HG03025 (cell line): ENCODE data around the gene SLC5A1.

ENCODE experiments used
- ATAC-seq: cut with Tn5 transposase; IDR thresholded peaks from one replicate; pipeline ENCODE4 v1.9.1; 2021; ENCODE audit warnings: mild to moderate bottlenecking, moderate library complexity; ENCODE audit not compliant: unreplicated experiment, low FRiP score

SLC5A1 gene

GRCh38 chr22:32050678-32051515, 7.8 kb downstream of the SLC5A1 start:
- no peak for ATAC-seq

- no peak for ATAC-seq
These were observed 9.2 kb downstream of the SLC5A1 start for GRCh38 chr22:32052244-32052643.

GRCh38 chr22:32052936-32053791, 10.1 kb downstream of the SLC5A1 start:
- ATAC-seq, result no peak

DNA sequence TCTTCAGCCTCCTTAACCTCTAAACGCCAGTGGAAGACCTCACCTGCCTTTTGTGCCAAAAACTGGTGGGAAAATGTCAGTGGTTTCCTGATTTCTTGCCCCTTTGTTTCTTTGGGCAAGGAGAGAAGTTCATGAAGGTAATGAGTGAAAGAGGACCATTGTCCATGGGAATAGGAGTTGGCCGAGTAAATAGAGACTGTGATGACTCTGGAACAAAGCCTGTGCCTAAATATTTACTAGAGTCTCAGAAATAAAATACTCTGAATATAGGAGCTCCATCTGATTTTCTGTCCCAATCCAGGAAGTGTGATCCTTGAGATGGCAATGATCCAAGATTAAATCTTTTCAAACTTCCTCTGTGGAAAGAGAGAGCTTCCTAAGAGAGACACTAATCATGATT, 12.0 kb downstream of the SLC5A1 start:
- ATAC-seq, result no peak

GRCh38 chr22:32058656-32059260, 15.7 kb downstream of the SLC5A1 start:
- ATAC-seq, result no peak

- ATAC-seq, result no peak
These were observed 16.4 kb downstream of the SLC5A1 start for GRCh38 chr22:32059426-32059825.

GRCh38 chr22:32063701-32064100, 20.6 kb downstream of the SLC5A1 start:
- ATAC-seq, result no peak

GRCh38 chr22:32066820-32067219, 23.8 kb downstream of the SLC5A1 start:
- ATAC-seq, result no peak

- ATAC-seq, result no peak
These were observed 24.6 kb downstream of the SLC5A1 start for GRCh38 chr22:32067613-32068012.

GRCh38 chr22:32069579-32070372, 26.7 kb downstream of the SLC5A1 start:
- ATAC-seq, result no peak

- no peak for ATAC-seq
These were observed 30.2 kb downstream of the SLC5A1 start for GRCh38 chr22:32073262-32073661.

- ATAC-seq, result no peak
These were observed 30.8 kb downstream of the SLC5A1 start for GRCh38 chr22:32073823-32074380.

GRCh38 chr22:32075997-32076760, 33.1 kb downstream of the SLC5A1 start:
- ATAC-seq, result no peak

GRCh38 chr22:32076761-32077084, 33.7 kb downstream of the SLC5A1 start:
- no peak for ATAC-seq

DNA sequence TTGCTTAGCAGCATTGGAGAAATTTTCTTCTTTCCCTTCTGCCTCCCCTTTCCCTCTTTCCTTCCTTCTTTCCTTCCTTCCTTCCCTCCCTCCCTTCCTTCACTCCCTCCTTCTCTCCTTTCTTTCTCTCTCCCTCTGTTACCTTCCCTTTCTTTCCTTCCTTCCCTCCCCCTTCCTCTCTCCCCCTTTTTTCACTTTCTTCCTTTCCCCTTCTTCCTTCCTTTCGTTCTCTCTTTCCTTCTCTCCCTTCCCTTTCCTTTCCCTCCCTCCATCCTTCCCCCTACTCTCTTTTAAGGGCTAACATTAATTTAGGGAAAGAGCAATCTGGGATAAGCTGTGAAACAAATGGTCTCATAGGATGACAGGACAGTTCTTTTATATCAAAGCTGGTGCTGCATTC, 34.1 kb downstream of the SLC5A1 start:
- ATAC-seq, result no peak

DNA sequence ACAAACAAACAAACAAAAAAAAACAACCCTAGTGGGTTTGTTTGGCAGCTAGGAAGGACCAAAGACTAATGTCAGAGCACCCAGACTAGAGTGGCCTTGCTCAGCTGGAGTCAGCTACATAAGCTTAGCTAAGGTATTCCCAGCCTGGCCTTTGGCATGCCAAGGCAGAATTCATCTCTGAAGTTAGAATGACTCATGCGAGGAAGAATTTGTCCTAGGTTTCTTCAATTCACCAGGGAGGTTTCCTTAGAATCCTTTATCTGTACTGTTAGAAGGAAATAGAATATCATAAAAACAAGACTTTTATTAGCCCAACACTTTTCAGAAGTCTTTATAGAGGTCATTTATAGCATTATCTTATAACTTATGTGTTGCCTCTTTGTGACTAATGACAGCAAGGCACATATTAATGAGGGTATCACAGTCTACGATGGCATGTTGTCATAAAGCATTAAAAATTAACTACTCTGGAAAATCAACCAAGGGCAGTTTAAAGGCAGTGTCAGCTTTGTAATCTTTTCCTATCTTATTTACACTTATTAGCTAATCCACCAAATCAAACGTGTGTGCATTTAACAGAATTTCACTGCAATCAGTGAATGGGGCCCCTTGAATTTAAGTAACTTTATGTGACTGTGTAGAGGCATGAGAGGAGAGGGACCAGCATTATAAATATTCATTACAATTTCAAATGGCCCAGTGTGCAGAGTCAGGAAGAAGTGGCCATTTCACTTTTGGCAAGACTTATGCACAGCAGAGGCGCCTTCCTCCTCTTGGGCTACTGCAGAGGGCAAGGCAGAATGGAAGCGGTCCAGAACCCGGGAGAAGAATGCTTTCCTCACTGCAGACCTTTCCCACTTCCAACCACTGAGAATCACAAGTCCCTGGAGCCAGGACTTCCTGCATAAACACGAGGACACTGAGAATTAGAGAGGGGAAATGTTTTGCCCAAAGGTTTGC, 36.3 kb downstream of the SLC5A1 start:
- ATAC-seq, result no peak

GRCh38 chr22:32080904-32081303, 37.8 kb downstream of the SLC5A1 start:
- no peak for ATAC-seq

GRCh38 chr22:32082331-32082730, 39.3 kb downstream of the SLC5A1 start:
- ATAC-seq, result no peak
